ENCODE measurements around the gene MSRB2.

MSRB2 gene

GRCh38 chr10:23116486-23117205 lies 21.3 kb downstream of the MSRB2 start:
- no peak for TF ChIP-seq ZNF274 (IDR thresholded peaks at IDR 0.05; ENCODE audit: low read depth, low read length)
- H3K4me3 ChIP-seq (ENCODE audit: low read length): no peak overlapping the region

- H3K4me3 ChIP-seq (ENCODE audit: low read length): no peak overlapping the region
- TF ChIP-seq ZNF274 (IDR thresholded peaks at IDR 0.05; ENCODE audit: low read depth, low read length): no peak
Observed at GRCh38 chr10:23120001-23120934, 24.9 kb downstream of the MSRB2 start.

DNA sequence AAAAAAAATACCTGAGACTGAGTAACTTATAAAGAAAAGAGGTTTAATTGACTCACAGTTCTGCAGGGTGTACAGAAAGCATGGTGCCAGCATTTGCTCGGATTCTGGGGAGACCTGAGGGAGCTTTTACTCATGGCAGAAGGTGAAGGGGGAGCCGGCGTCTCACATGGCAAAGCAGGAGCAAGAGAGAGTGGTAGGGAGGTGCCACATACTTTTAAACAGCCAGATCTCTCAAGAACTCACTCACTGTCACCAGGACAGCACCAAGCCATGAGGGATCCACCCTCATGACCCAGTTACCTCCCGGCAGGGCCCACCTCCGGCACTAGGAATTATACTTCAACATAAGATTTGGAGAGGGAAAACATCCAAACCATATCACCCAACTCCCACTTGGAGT lies 25.8 kb downstream of the MSRB2 start:
- no peak overlapping the region for H3K4me3 ChIP-seq (ENCODE audit: low read length)
- no peak for TF ChIP-seq ZNF274 (IDR thresholded peaks at IDR 0.05; ENCODE audit: low read depth, low read length)

- TF ChIP-seq ZNF274 (IDR thresholded peaks at IDR 0.05; ENCODE audit: low read depth, low read length): no peak
- H3K4me3 ChIP-seq (ENCODE audit: low read length): no peak overlapping the region
Observed at GRCh38 chr10:23136462-23136861, 41.1 kb downstream of the MSRB2 start.

DNA sequence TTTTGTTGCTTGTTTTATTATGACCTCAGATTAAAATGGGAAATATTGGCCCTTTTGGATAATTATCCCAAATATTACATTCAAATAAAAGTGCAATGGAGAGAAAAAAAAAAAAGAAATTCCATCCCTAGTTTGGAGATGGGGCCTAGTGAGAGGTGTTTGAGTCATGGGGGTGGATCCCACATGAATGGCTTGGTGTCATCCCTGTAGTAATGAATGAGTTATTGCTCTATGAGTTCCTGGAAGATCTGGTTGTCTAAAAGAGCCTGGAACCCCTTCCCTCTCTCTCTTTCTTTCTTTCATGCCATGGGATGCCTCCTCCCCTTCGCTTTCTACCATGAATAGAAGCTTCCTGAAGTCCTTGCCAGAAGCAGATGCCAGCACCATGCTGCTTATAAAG lies 44.3 kb downstream of the MSRB2 start:
- TF ChIP-seq ZNF274 (IDR thresholded peaks at IDR 0.05; ENCODE audit: low read depth, low read length): no peak
- H3K4me3 ChIP-seq (ENCODE audit: low read length): no peak overlapping the region

DNA sequence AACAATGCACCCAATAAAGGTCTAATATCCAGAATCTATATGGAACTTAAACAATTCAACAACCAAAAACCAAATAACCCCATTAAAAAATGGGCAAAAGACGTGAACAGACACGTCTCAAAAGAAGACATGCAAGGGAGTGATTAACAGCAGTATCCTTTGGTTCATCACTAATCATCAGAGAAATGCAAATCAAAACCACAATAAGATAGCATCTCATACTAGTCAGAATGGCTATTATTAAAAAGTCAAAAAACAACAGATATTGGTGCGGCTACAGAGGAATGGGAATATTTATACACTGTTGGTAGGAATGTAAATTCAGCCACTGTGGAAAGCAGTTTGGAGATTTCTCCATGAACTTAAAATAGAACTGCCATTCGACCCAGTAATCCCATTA lies 46.6 kb downstream of the MSRB2 start:
- no peak overlapping the region for H3K4me3 ChIP-seq (ENCODE audit: low read length)
- TF ChIP-seq ZNF274 (IDR thresholded peaks at IDR 0.05; ENCODE audit: low read depth, low read length): no peak

GRCh38 chr10:23146258-23146657 lies 50.9 kb downstream of the MSRB2 start:
- TF ChIP-seq ZNF274 (IDR thresholded peaks at IDR 0.05; ENCODE audit: low read depth, low read length): no peak
- no peak overlapping the region for H3K4me3 ChIP-seq (ENCODE audit: low read length)

DNA sequence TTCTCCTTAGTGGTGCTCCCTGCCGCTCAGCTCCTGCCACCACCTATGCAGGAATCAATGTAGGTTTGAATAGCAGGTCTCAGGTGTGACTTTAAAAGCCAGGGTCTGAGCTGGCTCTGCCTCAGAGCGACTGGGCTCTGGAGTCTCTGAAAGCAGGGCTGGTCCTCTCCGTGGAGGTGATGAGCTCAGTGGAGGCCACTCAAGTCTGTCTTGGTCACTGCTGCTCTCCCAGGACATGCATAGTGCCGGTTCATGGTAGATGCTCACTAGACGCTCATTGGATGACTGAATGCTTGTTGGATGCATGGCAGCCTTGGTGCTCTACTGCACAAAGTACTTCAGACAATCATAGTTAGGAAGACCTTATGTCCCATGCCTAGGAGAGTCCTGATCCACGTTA lies 51.7 kb downstream of the MSRB2 start:
- no peak overlapping the region for H3K4me3 ChIP-seq (ENCODE audit: low read length)
- TF ChIP-seq ZNF274 (IDR thresholded peaks at IDR 0.05; ENCODE audit: low read depth, low read length): no peak

DNA sequence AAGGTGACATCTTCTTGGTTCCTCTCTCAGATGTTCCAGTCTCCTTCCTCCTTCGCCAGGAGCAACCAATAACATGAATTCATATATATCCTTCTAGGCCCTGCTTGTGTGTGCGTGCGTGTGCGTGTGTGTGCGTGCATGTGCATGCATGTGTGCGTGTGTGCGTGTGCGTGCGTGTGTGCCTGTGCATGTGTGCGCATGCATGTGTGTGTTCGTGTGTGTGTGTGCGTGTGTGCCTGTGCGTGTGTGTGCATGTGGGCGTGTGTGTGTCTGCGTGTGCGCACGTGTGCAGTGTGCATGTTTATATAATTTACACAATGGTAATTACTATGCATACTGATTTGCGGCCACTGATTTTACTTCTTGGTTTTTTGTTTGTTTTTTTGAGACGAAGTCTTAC lies 52.8 kb downstream of the MSRB2 start:
- no peak for TF ChIP-seq ZNF274 (IDR thresholded peaks at IDR 0.05; ENCODE audit: low read depth, low read length)

GRCh38 chr10:23150091-23150490 lies 54.7 kb downstream of the MSRB2 start:
- H3K4me3 ChIP-seq (ENCODE audit: low read length): no peak overlapping the region
- no peak for TF ChIP-seq ZNF274 (IDR thresholded peaks at IDR 0.05; ENCODE audit: low read depth, low read length)

More for the DNA sequence above, 52.8 kb downstream of the MSRB2 start:
- H3K4me3 ChIP-seq (ENCODE audit: low read length): no peak overlapping the region

GRCh38 chr10:23150610-23151009 lies 55.2 kb downstream of the MSRB2 start:
- no peak for TF ChIP-seq ZNF274 (IDR thresholded peaks at IDR 0.05; ENCODE audit: low read depth, low read length)
- H3K4me3 ChIP-seq (ENCODE audit: low read length): no peak overlapping the region

DNA sequence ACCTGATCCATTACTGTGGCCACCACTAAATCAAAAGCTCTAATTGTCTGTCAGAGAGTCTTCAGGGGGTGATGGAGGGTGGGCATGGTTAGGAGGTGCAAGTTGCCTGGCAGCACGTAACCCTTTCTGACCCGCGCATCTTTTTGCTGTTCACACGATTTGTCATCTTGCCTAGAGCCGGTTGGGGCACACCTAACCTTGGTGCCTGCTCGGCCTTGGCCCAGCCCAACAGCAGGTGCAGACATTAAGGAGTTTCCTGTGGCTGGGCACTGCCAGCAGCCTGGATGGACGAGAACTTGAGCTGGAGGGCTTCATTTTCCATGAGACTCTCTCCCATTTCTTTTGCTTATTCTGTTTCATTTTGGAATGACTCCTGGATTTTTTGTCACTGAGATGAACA lies 55.7 kb downstream of the MSRB2 start:
- H3K4me3 ChIP-seq (ENCODE audit: low read length): no peak overlapping the region
- no peak for TF ChIP-seq ZNF274 (IDR thresholded peaks at IDR 0.05; ENCODE audit: low read depth, low read length)

DNA sequence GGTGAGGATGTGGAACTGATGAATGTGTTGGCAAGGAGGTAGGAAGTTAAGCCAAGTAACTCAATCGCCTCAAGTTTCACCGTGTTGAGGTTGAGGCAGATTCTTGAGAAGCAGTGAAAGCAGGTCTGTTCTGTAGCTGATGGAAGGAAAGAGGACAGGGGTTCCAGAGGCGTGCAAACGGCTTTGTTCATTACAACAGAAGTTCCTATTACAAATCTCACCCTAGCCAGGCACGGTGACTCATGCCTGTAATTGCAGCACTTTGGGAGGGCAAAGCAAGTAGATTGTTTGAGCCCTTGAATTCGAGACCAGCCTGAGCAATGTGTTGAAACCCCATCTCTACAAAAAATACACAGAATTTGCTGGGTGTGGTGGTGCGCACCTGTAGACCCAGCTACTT lies 59.8 kb downstream of the MSRB2 start:
- no peak overlapping the region for H3K4me3 ChIP-seq (ENCODE audit: low read length)
- no peak for TF ChIP-seq ZNF274 (IDR thresholded peaks at IDR 0.05; ENCODE audit: low read depth, low read length)

DNA sequence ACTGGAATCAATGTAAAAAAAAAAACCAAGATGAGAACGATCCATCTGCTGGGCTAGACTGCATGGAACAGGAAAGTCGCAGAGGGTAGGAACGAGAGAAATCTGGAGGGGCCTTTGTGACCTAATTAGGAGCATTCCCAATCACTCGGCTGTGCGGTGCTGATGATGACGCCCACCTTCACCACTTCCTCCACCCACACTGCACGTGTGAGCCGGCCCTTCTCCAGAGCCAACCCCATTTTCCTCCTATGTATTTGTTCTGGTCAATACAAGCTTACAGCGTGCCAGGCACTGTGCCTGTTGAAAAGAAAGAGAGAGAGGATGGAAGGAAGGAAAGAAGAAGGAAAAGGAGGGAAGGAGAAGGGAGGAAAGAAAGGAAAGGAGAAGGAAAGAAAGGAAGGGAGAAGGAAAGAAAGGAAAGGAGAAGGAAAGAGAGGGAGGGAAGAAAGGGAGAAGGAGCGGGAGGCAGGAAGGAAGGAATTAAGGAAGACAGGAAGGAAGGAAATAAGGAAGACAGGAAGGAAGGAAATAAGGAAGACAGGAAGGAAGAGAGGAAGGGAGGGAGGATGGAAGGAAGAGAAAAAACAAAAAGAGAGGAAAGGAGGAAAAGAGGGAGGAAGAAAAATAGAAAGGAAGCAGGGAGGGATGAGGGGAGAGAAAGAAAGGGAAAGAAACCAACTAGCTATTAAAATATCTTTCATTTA lies 61.2 kb downstream of the MSRB2 start:
- no peak for TF ChIP-seq ZNF274 (IDR thresholded peaks at IDR 0.05; ENCODE audit: low read depth, low read length)
- H3K4me3 ChIP-seq (ENCODE audit: low read length): no peak overlapping the region
